Measurements from ENCODE around the gene CERKL. TPM values are rescaled to one million over a fixed set of nuclear protein-coding genes. Genes with fewer than 3 reads are reported as not detected.

CERKL gene
- total and polyA plus RNA-seq, 2 donors (not counting 1 experiment from before 2014, with no cell fraction given), result 0.03 TPM; not detected in 1

GRCh38 chr2:181678861-181679543 is 22.1 kb upstream of the CERKL start:
- Histone ChIP-seq H3K27me3 (replicated peaks in 1 of 4; ENCODE audit: control extremely low read depth in 1 of 4, control insufficient read depth in 3 of 4, insufficient read depth in 4 of 4, low read length in 3 of 4) (peaks cover 2 to 68% (median 62%) of the 10 kb centered on the region in 4 experiments), H3K36me3 (replicated peaks in 1 of 2; ENCODE audit: control extremely low read depth in 1 of 2, control insufficient read depth in 1 of 2, extremely low read depth in 1 of 2, insufficient read depth in 2 of 2, low read length in 1 of 2) (no peaks in the 10 kb centered on the region), H3K9me3 (ENCODE audit: control extremely low read depth in 1 of 3, control insufficient read depth in 2 of 3, insufficient read depth in 1 of 3, low read length in 2 of 3) (peaks cover 1 to 55% (median 13%) of the 10 kb centered on the region in 3 donors), H3K4me1 (ENCODE audit: control insufficient read depth in 2 of 2, insufficient read depth in 2 of 2, low read length in 2 of 2) (peaks cover 38 to 63% of the 10 kb centered on the region in 2 donors), H3K4me3 (ENCODE audit: control extremely low read depth in 1 of 5, extremely low read depth in 1 of 5, insufficient read depth in 1 of 5, low read depth in 2 of 5, low read length in 4 of 5) (no peak overlapping the region), H3K79me2 (ENCODE audit: control insufficient read depth, insufficient read depth, low read length) (no peaks in the 10 kb centered on the region), H3K4me2 (replicated peaks; ENCODE audit: low read depth, low read length, poor library complexity, severe bottlenecking) (no peak overlapping the region), H2AFZ (ENCODE audit: insufficient read depth, low read depth, low read length, poor library complexity, severe bottlenecking) (no peak overlapping the region), H3K27ac (ENCODE audit: low read length in 2 of 2) (no peak overlapping the region), H3K9ac (ENCODE audit: low read length) (no peak overlapping the region), H4K20me1 (ENCODE audit: control insufficient read depth, insufficient read depth, low read length, poor library complexity, severe bottlenecking) (no peaks in the 10 kb centered on the region)
- TF ChIP-seq EZH2 (IDR thresholded peaks at IDR 0.05; ENCODE audit: borderline replicate concordance, insufficient read depth, low read depth, low read length, poor library complexity, severe bottlenecking) (no peak), CTCF (IDR thresholded peaks at IDR 0.05) (no peak)
- 31% methylated on average over 12 of the region's 18 CpGs for WGBS (ENCODE audit: insufficient coverage)
- intact Hi-C loops (cut with micrococcal nuclease), result loop anchor here (5.0 kb wide), 1 partner anchor 213 kb away; the partner anchor contains the start of gene ITPRID2
- ATAC-seq (ENCODE audit: low read depth) (no peak), DNase-seq (peak; percentile 16)
- no peak overlapping the region for H3K4me3 Mint-ChIP-seq
- CTCF ChIA-PET, result no interaction called here
- POLR2A ChIA-PET, result no interaction called here
- H3K27ac Mint-ChIP-seq, result no peak overlapping the region
- peaks cover 48% of the 10 kb centered on the region for H3K4me1 Mint-ChIP-seq
- H3K9me3 Mint-ChIP-seq (ENCODE audit: insufficient read depth), result peaks cover 5% of the 10 kb centered on the region
- H3K27me3 Mint-ChIP-seq, result peaks cover 62% of the 10 kb centered on the region

DNA sequence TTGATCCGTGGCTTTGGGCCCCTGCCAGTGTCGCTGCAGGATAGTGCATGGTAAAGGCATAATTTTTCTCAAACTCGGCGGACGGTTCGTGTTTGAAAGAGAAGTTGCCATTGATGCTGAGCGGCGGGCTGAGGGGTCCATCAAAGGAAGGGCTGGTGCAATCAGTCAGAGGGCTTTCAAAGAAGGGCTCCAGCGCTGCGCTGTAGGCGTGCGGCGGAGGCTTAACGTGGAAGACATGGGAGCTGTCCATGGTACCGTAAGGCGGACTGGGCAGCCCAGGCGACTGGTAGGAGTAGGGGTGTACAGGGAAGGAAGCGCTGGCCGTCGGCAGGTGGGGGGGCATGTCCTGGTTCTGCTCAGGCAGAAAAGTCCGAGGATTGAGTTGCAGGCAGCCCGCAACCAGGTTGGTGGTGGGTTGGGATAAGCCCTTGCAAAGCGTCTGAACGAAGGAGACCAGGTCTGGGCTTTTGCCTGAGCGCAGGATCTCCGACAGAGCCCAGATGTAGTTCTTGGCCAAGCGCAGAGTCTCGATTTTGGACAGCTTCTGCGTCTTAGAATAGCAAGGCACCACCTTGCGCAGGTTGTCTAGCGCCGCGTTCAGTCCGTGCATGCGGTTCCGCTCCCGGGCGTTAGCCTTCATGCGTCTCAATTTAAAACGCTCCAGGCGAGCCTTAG is 21.1 kb upstream of the CERKL start:
- H2AFZ ChIP-seq (ENCODE audit: insufficient read depth, low read depth, low read length, poor library complexity, severe bottlenecking), result no peak overlapping the region
- H3K9ac ChIP-seq (ENCODE audit: low read length), result no peak overlapping the region
- Mint-ChIP-seq H3K27me3 (peaks cover 58% of the 10 kb centered on the region), H3K9me3 (ENCODE audit: insufficient read depth) (peaks cover 5% of the 10 kb centered on the region), H3K4me1 (peaks cover 47% of the 10 kb centered on the region), H3K4me3 (no peak overlapping the region), H3K27ac (peak overlapping the region; percentile 79)
- TF ChIP-seq EZH2 (IDR thresholded peaks at IDR 0.05; ENCODE audit: borderline replicate concordance, insufficient read depth, low read depth, low read length, poor library complexity, severe bottlenecking) (no peak), CTCF (IDR thresholded peaks at IDR 0.05) (no peak)
- DNase-seq (peak; percentile 63), ATAC-seq (ENCODE audit: low read depth) (peak; percentile 50)
- no peaks in the 10 kb centered on the region for H4K20me1 ChIP-seq (ENCODE audit: control insufficient read depth, insufficient read depth, low read length, poor library complexity, severe bottlenecking)
- no peaks in the 10 kb centered on the region for H3K36me3 ChIP-seq (replicated peaks in 1 of 2; ENCODE audit: control extremely low read depth in 1 of 2, control insufficient read depth in 1 of 2, extremely low read depth in 1 of 2, insufficient read depth in 2 of 2, low read length in 1 of 2)
- no peak overlapping the region for H3K4me3 ChIP-seq (ENCODE audit: control extremely low read depth in 1 of 5, extremely low read depth in 1 of 5, insufficient read depth in 1 of 5, low read depth in 2 of 5, low read length in 4 of 5)
- H3K27ac ChIP-seq (ENCODE audit: low read length in 2 of 2), result no peak overlapping the region
- POLR2A ChIA-PET, result no interaction called here
- peaks cover 33 to 58% of the 10 kb centered on the region in 2 donors for H3K4me1 ChIP-seq (ENCODE audit: control insufficient read depth in 2 of 2, insufficient read depth in 2 of 2, low read length in 2 of 2)
- intact Hi-C loops (cut with micrococcal nuclease), result loop anchor here (5.0 kb wide), 1 partner anchor 214 kb away; the partner anchor contains the start of gene ITPRID2
- no peak overlapping the region for H3K4me2 ChIP-seq (replicated peaks; ENCODE audit: low read depth, low read length, poor library complexity, severe bottlenecking)
- CTCF ChIA-PET, result no interaction called here
- peaks cover 2 to 61% (median 58%) of the 10 kb centered on the region in 4 experiments for H3K27me3 ChIP-seq (replicated peaks in 1 of 4; ENCODE audit: control extremely low read depth in 1 of 4, control insufficient read depth in 3 of 4, insufficient read depth in 4 of 4, low read length in 3 of 4)
- peaks cover 1 to 47% (median 13%) of the 10 kb centered on the region in 3 donors for H3K9me3 ChIP-seq (ENCODE audit: control extremely low read depth in 1 of 3, control insufficient read depth in 2 of 3, insufficient read depth in 1 of 3, low read length in 2 of 3)
- WGBS (ENCODE audit: insufficient coverage), result 20% methylated on average over 41 of the region's 41 CpGs
- no peaks in the 10 kb centered on the region for H3K79me2 ChIP-seq (ENCODE audit: control insufficient read depth, insufficient read depth, low read length)

Measured in B cell (primary cell).